Activated CD8-positive, alpha-beta memory T cell treated with anti-CD3 and anti-CD28 coated beads, Interleukin-2, amount 50 U/mL, for 1 hour (primary cell): ENCODE results near the gene ODF2.
"Not testable (repeated sequence)": the region's sequence is repeated elsewhere in the genome, so short reads cannot be mapped to it uniquely, and the experiment has no call there.

Experiments used
- DNase-seq: peaks from one replicate; pipeline ENCODE4 v3.0.0-alpha.2; 2020; ENCODE audit errors: extremely low read depth

The ODF2 gene

GRCh38 chr9:128424268-128424780, 31.5 kb upstream of the ODF2 start:
- no peak for DNase-seq

- DNase-seq, result no peak
Observed at GRCh38 chr9:128428644-128429512, 26.9 kb upstream of the ODF2 start.

GRCh38 chr9:128429513-128430086, 26.2 kb upstream of the ODF2 start:
- no peak for DNase-seq

GRCh38 chr9:128431207-128431606, 24.6 kb upstream of the ODF2 start:
- no peak for DNase-seq

DNA sequence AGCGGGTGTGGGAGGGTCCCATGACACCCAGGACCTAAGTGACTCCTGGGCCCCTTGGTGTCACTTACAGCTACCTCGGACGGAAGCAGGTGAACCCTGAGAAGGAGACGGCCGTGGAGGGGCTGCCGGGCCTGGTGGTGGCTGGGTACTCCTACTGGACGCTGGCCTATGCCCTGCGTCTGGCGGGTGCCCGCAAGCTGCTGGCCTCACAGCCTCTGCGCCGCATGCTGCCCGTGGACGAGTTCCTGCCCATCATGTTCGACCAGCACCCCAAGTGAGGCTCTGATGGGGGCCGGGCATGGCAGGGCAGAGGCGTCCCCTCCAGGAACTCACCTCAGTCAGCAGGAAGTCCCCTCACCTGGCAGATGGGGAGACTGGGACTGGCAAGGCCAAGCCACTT, 21.5 kb upstream of the ODF2 start:
- no peak for DNase-seq

- DNase-seq, result no peak
Observed at GRCh38 chr9:128435611-128436010, 20.2 kb upstream of the ODF2 start.

DNA sequence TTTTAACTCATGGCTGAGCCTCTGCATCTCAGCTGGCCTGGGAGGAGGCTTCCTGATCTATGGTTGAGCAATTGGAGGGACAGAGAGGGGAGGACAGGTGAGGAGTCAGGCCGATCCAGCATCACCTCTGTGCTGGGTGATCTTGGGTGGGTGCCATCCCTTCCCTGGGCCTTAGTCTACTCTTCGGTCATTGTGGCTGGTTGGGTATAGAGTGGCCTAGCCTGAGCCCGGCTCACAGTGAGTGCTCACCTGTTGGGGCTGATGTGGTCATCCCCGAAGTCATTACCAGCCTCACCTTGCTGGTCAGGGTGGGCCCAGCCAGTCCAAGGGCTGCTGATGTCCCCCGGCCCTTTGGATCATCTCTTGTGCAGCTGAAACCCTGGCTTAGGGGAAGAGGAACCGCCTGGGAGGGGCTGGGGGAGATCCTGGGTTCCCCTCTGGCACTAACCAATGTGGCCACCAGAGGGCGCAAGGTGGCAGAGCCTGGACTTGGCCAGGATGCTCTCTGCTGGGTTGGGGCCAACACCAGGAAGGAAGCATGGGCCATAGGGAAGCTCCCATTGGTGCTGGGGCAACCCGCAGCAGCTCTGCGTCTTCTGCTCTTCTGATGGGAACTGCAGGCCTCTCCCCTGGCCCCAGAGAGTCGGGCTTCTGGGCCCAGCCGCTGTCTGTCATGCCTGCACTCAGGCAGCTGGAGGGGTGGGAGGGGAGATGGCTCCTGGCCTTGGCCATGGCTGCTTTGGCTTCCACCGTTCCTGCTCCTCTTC, 17.3 kb upstream of the ODF2 start:
- DNase-seq, result peak; percentile 49

DNA sequence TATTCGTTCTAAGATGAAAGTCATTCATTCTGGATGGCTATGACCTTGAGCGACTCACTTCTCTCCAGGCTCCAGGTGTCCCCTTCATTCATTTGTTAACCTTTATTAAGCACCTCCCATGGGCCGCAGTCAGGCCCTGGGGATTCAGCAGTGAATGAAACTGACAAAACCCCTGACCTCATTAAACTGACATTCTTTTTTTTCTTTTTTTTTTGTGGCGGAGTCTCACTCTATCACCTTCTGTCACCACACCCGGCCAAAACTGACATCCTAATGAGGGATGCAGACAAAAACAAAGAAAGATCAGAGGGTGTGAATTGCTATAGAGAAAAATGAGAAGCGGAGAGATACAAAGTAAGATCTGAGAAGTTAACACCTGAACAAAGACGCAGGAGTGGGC, 16.5 kb upstream of the ODF2 start:
- no peak for DNase-seq

DNA sequence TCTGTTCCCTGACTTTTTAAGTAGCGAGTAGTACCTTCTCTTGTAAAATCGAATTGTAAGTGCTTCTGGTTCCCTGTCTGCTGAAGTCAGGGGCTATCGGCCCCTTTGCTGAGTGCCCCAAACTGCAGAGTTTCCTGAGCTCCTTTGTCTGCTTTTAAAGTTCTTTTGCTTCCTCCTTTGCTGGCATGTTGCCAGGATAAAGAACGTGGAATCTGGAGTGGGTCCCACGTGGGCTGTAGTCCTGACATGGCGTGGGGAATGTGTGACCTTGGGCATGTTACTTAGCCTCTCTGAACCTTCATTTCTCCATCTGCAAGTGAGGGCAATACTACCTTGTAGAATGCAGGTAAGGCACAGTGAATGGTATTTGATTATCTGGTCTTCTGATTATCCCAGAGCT, 13.7 kb upstream of the ODF2 start:
- DNase-seq, result no peak

DNA sequence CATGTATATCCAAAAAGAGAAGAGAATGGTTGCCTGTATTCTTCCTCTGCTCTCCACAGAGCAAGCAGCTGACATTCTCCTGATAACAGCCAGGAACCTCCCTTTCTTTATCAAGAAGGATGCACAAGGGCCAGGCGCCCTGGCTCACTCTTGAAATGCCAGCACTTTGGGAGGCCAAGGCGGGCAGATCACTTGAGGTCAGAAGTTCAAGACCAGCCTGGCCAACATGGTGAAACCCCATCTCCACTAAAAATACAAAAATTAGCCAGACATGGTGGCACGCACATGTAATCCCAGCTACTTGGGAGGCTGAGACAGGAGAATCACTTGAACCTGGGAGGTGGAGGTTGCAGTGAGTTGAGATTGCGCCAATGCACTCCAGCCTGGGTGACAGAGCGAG, 9.3 kb upstream of the ODF2 start:
- not testable (repeated sequence) for DNase-seq

GRCh38 chr9:128448746-128449145, 7.1 kb upstream of the ODF2 start:
- no peak for DNase-seq

DNA sequence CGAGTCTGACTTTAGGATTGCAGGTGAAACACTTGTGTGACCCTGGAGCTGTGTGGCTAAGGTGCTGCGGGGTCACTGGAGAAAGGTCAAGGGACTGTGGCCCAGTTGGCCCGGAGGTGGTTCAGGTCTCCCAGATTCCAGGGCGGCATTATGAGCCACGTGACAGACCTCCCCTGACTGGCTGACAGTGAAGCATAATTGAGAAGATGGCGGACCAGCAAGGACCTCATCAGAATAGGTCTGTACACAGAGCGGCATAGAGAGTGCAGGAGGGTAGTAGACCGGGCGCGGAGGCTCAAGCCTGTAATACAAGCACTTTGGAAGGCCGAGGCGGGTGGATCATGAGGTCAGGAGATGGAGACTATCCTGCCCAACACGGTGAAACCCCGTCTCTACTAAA, 815 bp upstream of the ODF2 start:
- no peak for DNase-seq

GRCh38 chr9:128456613-128457061, 831 bp downstream of the ODF2 start:
- peak; percentile 22 for DNase-seq

DNA sequence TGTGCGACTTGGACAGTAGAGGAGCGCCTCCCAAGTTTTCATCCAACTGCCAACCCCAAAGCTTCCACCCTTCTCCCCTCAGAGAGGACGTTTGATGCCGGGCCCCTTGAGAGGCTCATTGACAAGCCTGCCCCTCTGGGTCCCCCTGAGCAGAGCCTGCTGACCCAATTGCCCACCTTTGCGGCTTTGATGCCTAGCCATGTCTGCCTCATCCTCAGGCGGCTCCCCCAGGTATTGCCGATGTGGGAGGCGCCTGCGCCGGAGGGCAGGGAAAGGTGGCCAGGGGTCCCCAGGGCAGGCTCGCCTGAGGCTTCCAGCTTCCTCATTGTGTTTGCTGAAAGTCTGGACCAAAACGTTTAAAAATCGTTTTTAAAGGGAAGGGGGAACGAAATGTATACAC, 1.4 kb downstream of the ODF2 start:
- DNase-seq, result no peak

DNA sequence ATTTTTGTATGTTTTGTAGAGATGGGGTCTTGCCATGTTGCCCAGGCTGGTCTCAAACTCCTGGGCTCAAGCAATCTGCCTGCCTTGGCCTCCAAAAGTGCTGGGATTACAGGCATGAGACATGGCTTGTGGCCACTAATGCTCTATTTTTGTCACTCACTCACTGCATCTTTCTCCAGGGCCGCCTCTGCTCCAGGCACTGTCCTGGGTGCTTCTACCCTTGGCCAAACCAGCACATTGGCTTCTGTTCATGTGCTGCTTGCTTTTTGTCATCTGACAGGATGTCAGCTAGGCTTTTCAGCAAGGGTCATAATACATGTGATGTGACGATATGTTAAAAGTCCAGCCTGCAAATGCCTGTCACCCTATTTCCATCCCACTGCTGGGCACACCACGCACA, 3.2 kb downstream of the ODF2 start:
- no peak for DNase-seq

- no peak for DNase-seq
Observed at GRCh38 chr9:128469070-128469469, 13.3 kb downstream of the ODF2 start.

DNA sequence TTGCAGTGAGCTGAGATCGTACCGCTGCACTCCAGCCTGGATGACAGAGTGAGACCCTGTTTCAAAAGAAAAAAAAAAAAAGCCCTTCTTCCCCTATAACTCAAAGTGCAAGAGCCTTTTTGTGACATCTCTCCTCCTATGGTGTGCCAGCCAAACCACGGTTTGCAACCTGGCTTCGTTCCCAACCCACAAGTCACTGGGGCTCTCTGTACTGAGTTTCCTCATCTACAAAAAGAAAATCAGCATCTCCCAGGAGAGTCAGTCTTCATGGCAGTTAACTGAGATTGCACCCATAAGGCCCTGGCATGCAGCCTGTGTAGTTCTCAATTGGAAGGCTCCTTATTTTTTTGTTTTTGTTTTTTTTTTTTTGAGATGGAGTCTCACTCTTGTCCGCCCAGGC, 14.8 kb downstream of the ODF2 start:
- no peak for DNase-seq

GRCh38 chr9:128473104-128473503, 17.3 kb downstream of the ODF2 start:
- no peak for DNase-seq

- DNase-seq, result no peak
Observed at GRCh38 chr9:128475867-128476266, 20.1 kb downstream of the ODF2 start.

DNA sequence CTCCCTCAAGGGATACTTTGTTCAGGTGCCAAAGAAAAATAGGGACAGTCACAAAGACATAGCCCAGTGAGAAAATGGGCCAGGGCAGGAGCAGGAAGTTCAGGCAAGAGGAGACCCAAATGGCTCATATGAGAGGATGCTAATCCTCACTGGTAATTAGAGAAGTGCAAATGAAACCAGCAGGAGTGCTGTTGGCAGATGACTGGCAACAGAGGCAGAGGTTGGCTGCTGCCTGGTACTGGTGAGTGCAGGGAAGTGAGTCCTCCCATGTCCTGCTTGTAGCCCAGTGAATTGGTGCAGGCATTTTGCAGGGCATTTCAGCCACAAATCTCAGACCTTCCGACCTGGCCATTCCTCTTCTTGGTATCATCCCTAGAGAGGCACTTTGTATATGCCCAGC, 23.5 kb downstream of the ODF2 start:
- DNase-seq, result no peak

DNA sequence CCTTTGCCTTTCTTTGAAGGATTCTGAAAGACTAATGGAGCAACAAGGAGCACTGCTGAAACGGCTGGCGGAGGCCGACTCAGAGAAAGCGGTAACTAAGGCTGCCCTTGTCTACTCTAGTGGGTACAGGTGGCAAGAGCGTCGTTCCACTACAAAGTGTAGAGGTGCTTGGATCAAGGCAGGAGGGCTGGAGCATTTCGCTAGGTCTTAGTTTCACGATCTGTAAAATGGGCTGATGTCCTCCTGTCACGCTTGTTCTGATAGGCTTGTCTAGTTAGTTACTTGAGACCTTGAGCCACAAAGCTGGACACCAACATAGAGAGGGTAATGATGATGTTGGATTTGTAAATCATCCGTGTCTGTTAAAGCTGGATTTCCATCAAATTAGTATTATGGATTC, 25.8 kb downstream of the ODF2 start:
- no peak for DNase-seq

DNA sequence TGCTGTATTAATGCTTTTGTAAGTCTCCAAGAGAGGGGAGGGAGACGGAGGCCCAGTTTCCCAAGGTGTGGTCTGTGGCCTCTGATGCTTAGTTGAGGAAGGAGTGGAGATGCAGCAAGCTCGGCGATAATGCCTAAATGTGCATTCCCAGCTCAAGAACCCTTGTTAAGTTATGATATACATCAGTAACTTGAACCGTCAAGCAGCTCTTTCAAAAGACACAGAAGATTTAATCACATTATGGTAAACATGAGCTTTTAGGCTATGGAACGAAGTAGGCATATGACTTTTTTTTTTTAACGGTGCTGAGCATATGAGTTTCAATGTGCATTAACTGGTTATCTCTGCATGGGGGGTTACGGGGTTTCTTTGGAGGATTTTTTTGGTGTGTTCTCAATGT, 26.4 kb downstream of the ODF2 start:
- no peak for DNase-seq
